Urothelium cell line (cell line): Measurements from ENCODE around the gene STOM.
A peak's percentile ranks its signal among the peaks of the same experiment; 100 is the strongest.

Experiments used
- DNase-seq: peaks from one replicate; pipeline ENCODE4 v3.0.0; 2011; ENCODE audit warnings: low spot score, mixed read lengths
- FAIRE-seq: peaks from 2 replicates; lab custom pipeline; 2011; peaks lifted over from hg19 to GRCh38; lab: Jason Lieb, UNC

Gene STOM

GRCh38 chr9:121350993-121351561, 19.0 kb downstream of the STOM start:
- FAIRE-seq (no peak), DNase-seq (peak; percentile 40)

- FAIRE-seq, result no peak
- no peak for DNase-seq
Measured at GRCh38 chr9:121350036-121350435, 20.0 kb downstream of the STOM start.

GRCh38 chr9:121349009-121349408, 21.0 kb downstream of the STOM start:
- FAIRE-seq (no peak), DNase-seq (peak; percentile 14)

- FAIRE-seq (no peak), DNase-seq (no peak)
Measured at GRCh38 chr9:121348221-121348620, 21.8 kb downstream of the STOM start.

- DNase-seq (no peak), FAIRE-seq (no peak)
Measured at GRCh38 chr9:121345070-121345469, 25.0 kb downstream of the STOM start.

- no peak for FAIRE-seq
- DNase-seq, result no peak
Measured at GRCh38 chr9:121344184-121344583, 25.9 kb downstream of the STOM start.

- DNase-seq (no peak), FAIRE-seq (no peak)
Measured at GRCh38 chr9:121340676-121341392, 29.2 kb downstream of the STOM start.

GRCh38 chr9:121339437-121339836, 30.6 kb downstream of the STOM start:
- DNase-seq (no peak), FAIRE-seq (no peak)

GRCh38 chr9:121336665-121337064, 33.4 kb downstream of the STOM start:
- DNase-seq, result no peak
- no peak for FAIRE-seq

GRCh38 chr9:121333950-121334773, 35.9 kb downstream of the STOM start:
- FAIRE-seq, result no peak
- no peak for DNase-seq

- DNase-seq, result no peak
Measured at GRCh38 chr9:121331992-121332685, 37.9 kb downstream of the STOM start.

GRCh38 chr9:121331549-121331948, 38.5 kb downstream of the STOM start:
- no peak for FAIRE-seq
- DNase-seq, result no peak

More at GRCh38 chr9:121331992-121332685, 37.9 kb downstream of the STOM start:
- FAIRE-seq, result no peak

- FAIRE-seq (no peak), DNase-seq (no peak)
Measured at GRCh38 chr9:121328876-121329681, 41.0 kb downstream of the STOM start.

GRCh38 chr9:121328476-121328875, 41.6 kb downstream of the STOM start:
- FAIRE-seq (no peak), DNase-seq (no peak)

GRCh38 chr9:121326901-121327613, 43.0 kb downstream of the STOM start:
- no peak for DNase-seq
- no peak for FAIRE-seq

GRCh38 chr9:121326130-121326838, 43.8 kb downstream of the STOM start:
- DNase-seq (peak; percentile 29), FAIRE-seq (no peak)

- DNase-seq (no peak), FAIRE-seq (no peak)
Measured at GRCh38 chr9:121325387-121325786, 44.7 kb downstream of the STOM start.

- DNase-seq, result no peak
- no peak for FAIRE-seq
Measured at GRCh38 chr9:121324755-121325154, 45.3 kb downstream of the STOM start.

GRCh38 chr9:121324316-121324715, 45.7 kb downstream of the STOM start:
- no peak for FAIRE-seq
- no peak for DNase-seq
